ENCODE measurements around the gene PAX2.

PAX2 gene

DNA sequence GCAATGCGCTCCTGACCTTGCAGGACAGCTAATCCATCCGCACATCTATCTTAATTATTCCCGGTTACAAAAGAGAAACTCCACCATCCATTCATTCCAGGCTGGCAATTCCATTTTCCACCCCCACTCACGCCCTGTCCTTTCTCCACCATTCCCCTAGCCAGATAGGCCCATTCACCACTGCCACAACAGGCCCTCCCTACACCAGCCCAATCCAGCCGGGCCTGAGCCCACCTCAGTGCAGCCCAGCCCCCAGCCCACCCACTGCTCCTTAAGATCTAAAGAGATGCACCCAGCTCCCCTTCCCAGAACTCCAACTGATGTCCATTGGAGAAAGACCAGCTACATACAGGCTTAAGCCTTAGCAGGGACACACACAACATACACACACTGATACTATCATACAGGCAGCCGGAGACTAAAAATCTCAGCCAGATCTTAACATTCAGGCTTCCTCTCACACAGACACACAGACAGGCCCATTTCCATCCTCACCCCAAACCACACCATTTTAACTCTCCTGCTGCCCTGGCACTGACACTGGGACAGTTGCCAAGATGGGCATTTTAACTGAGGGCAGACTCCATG, 38.0 kb upstream of the PAX2 start:
- TF ChIP-seq, protein P1, sequence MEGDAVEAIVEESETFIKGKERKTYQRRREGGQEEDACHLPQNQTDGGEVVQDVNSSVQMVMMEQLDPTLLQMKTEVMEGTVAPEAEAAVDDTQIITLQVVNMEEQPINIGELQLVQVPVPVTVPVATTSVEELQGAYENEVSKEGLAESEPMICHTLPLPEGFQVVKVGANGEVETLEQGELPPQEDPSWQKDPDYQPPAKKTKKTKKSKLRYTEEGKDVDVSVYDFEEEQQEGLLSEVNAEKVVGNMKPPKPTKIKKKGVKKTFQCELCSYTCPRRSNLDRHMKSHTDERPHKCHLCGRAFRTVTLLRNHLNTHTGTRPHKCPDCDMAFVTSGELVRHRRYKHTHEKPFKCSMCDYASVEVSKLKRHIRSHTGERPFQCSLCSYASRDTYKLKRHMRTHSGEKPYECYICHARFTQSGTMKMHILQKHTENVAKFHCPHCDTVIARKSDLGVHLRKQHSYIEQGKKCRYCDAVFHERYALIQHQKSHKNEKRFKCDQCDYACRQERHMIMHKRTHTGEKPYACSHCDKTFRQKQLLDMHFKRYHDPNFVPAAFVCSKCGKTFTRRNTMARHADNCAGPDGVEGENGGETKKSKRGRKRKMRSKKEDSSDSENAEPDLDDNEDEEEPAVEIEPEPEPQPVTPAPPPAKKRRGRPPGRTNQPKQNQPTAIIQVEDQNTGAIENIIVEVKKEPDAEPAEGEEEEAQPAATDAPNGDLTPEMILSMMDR (IDR thresholded peaks at IDR 0.05; ENCODE audit: unreplicated experiment in 3 of 3): no peak
- Mint-ChIP-seq H3K4me3 (no peak overlapping the region), H3K27me3 (ENCODE audit: low read depth) (peaks cover 76% of the 10 kb centered on the region)

DNA sequence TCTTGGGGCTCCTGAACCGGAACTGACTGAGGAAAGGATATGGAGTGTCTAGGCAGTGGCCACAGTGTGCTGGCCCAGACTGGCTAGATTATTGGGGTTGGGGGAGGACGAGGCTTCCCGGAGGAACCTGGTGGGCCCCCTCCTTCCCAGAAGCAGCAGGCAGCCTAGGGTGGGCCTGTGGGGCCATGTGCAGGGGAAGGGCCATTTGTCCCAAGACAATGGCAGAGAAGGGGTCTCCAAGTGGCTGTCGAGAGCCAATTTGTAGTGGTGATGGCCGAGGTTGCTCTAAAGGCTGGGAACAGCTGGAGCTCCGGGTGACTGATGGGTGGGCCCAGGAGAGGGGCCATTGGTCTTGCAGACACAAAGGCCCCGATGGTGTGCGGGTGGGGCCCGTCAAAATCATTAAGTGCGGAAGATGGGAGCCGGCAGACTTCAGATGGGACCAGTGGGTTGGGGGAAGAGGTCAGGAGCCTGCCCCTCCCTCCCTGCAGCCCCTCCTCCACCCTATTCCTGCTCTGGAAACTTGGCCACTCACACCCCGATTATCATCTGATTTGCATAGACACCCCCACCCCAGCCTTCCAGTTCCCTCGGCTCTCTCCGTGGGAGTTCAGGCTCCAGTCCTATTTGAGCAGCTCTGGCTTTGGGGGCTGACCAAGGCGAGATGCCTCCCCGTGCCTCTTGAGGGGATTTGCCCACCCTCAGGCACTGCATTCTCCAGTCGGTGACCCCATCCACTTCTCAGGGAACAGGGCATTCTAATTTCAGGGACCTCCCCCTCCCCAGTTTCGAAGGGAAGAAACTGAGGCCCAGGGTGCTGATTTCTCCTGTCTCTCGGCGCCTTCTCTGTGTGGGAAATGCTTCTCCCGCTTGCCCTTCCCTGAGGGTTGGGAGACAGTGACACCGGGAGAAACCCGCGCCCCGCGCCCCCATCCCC, 36.0 kb upstream of the PAX2 start:
- Mint-ChIP-seq H3K4me3 (peak overlapping the region; percentile 37 to 68 (median 62)), H3K27me3 (ENCODE audit: low read depth) (peaks cover 91% of the 10 kb centered on the region), H3K4me1 (peaks cover 6% of the 10 kb centered on the region), H3K36me3 (ENCODE audit: low read depth) (no peaks in the 10 kb centered on the region), H3K9me3 (no peaks in the 10 kb centered on the region), H3K27ac (no peak overlapping the region)
- TF ChIP-seq, protein P1 (IDR thresholded peaks at IDR 0.05; ENCODE audit: unreplicated experiment in 3 of 3): no peak

More for the DNA sequence above, 38.0 kb upstream of the PAX2 start:
- Mint-ChIP-seq H3K27ac (no peak overlapping the region), H3K4me1 (peaks cover 6% of the 10 kb centered on the region), H3K36me3 (ENCODE audit: low read depth) (no peaks in the 10 kb centered on the region), H3K9me3 (no peaks in the 10 kb centered on the region)

DNA sequence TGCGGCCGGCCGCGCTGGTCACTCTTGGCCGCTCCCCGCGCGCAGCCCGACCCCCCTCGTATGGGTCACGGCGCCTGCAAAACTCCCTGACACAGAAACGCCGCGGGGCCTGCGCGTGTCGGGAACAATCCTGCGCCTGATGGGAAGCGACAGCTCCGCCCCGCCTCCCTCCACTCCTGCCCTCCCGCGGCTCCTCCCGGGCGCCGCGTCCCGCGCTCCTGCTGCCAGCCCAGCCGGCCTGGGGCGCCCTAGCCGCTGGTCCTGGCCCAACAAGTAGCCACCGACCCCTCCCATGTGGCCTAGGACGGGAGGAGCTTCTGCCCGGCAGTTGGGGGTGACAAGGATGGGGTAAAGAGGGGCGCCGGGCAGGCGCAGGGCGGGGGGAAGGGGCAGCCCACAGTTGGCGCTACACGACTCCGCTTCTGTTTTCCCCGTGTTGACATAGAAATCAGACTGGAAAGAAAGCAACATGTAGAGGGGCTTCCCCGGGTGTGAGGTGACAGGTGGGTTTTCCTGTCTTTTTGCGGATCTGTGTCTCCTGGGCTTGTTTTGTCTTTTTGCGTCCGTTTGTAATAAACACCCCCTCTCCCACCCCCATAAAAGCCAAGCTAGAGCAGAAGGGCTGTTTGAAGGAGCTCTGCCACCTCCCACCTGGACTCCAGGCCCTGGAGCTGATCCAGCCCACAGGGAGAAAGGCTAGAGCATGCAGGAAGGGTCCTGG, 35.1 kb upstream of the PAX2 start:
- Mint-ChIP-seq H3K27ac (no peak overlapping the region), H3K4me1 (peaks cover 6% of the 10 kb centered on the region), H3K4me3 (peak overlapping the region in 2 of 3 experiments; percentile 58 to 60), H3K27me3 (ENCODE audit: low read depth) (peaks cover 94% of the 10 kb centered on the region), H3K36me3 (ENCODE audit: low read depth) (no peaks in the 10 kb centered on the region), H3K9me3 (no peaks in the 10 kb centered on the region)
- TF ChIP-seq, protein P1 (IDR thresholded peaks at IDR 0.05; ENCODE audit: unreplicated experiment in 3 of 3): no peak

DNA sequence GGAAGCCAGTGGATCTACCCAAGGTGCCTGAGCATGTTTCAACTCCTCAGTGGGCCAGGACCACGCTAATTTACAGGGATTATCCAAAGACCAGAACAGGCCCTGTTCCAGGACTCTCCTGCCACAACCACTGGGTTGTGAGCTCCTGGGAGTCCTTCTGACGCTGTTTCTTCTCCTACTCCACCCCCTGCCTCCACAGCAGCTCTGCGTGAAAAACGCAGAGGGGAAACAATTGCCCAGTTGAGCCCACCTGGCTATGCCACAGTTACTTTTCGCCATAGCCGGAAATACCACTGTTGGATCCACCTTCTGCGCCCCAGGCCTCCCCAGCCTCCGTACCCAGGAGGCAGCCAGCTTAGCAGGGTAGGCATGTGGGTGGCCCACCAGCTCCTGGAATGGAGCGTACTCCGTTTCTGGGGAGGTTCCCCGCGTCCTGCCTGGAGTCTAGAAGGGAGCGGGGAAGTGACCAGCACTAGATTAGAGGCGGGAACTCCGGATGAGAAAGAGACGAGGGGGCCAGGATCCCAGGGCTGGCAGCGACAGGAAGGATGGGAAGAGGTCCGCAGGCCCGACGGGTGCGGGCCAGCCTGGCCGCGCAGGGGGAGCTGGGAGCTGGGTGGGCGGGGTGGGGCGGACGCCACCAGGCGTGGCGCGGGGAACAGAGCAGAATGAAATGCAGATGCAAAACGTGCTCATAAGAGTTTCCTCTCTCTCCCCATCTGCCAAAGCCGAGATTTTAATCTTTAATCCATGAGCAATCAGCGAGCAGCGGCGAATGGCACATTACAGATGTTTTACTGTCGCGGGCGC, 32.1 kb upstream of the PAX2 start:
- H3K9me3 Mint-ChIP-seq: no peaks in the 10 kb centered on the region
- peak overlapping the region; percentile 39 to 73 (median 64) for H3K4me3 Mint-ChIP-seq
- TF ChIP-seq, protein P1 (IDR thresholded peaks at IDR 0.05; ENCODE audit: unreplicated experiment in 3 of 3): no peak
- no peaks in the 10 kb centered on the region for H3K36me3 Mint-ChIP-seq (ENCODE audit: low read depth)
- peaks cover 6% of the 10 kb centered on the region for H3K4me1 Mint-ChIP-seq
- H3K27ac Mint-ChIP-seq: no peak overlapping the region
- peaks cover 98% of the 10 kb centered on the region for H3K27me3 Mint-ChIP-seq (ENCODE audit: low read depth)

- Mint-ChIP-seq H3K27me3 (ENCODE audit: low read depth) (peaks cover 98% of the 10 kb centered on the region), H3K36me3 (ENCODE audit: low read depth) (no peaks in the 10 kb centered on the region), H3K9me3 (no peaks in the 10 kb centered on the region), H3K4me3 (peak overlapping the region; percentile 39 to 46 (median 42)), H3K4me1 (peaks cover 4% of the 10 kb centered on the region), H3K27ac (no peak overlapping the region)
- TF ChIP-seq, protein P1 (IDR thresholded peaks at IDR 0.05; ENCODE audit: unreplicated experiment in 3 of 3): no peak
Observed at GRCh38 chr10:100713859-100714565, 31.4 kb upstream of the PAX2 start.

All from nephron (organoid).